NCI-H2029 (cell line): ENCODE data around the gene TMEM184A.

Experiments used
- DNase-seq: peaks from one replicate; lab custom pipeline; 2025; lab: John Stamatoyannopoulos, UW

TMEM184A gene

GRCh38 chr7:1539181-1539881 lies 16.7 kb downstream of the TMEM184A start:
- no peak for DNase-seq

DNA sequence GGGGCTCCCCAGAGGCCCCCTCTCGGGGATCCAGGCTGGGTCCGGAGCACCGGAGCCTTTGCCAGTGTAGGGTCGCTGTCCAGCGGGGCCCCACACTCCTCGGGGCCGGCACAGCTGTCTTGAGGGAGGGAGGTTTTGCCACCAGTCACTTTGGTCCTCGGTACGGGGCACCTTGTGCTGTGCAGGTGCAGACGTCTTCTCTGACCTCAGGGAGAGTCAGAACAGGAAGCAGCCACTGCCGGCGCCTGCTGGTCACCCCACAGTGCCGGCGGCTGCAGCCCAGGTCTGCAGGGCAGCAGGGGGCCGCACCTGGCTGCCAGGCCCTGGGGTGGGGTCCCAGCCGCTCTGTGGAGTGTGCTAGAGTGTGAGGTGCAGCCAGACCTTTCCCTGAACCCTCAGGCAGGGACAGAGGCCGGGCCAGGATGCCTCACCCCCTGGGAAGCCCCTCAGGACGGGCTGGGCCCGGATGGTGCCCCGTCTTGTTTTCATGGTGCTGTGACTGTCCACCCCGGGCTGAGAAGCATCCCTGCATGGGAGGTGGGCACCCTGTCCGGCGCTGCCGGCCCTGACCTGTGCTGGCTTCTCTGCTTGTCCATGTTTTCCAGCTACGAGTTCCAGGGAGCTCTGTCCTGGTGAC lies 17.3 kb downstream of the TMEM184A start:
- no peak for DNase-seq

GRCh38 chr7:1537535-1538412 lies 18.2 kb downstream of the TMEM184A start:
- no peak for DNase-seq

- no peak for DNase-seq
Measured at GRCh38 chr7:1536743-1537534, 19.1 kb downstream of the TMEM184A start.

DNA sequence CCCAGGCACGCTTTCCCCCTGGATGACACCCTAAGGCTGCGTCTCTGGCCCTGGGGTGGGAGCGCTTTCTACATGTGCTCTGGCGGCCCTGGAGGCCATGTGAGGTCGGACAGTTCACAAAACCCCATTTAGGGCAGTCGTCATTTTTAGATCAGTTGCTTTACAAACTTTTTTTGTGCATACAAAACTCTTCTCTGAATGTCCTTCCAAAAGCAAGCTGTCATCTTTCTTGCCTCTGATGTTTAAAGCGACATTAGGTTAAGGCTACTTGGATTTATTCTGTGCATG lies 19.6 kb downstream of the TMEM184A start:
- DNase-seq: no peak

GRCh38 chr7:1535701-1536454 lies 20.1 kb downstream of the TMEM184A start:
- DNase-seq: no peak

DNA sequence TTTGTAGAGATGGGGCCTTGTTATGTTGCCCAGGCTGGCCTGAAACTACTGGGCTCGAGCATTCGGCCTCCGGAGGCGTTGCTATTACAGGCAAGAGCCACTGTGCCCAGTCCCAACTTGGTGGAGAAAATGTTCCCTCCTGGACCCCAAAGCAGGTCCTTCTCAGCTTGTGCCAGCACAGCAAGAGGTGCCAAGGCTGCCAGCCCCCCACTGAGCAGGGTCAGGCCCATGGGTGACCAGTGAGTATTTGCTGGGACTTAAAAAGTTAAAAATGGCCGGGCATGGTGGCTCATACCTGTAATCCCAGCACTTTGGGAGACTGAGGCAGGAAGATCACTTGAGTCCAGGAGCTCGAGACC lies 20.9 kb downstream of the TMEM184A start:
- no peak for DNase-seq

- no peak for DNase-seq
Measured at GRCh38 chr7:1534330-1535099, 21.5 kb downstream of the TMEM184A start.

- DNase-seq: no peak
Measured at GRCh38 chr7:1533547-1534329, 22.3 kb downstream of the TMEM184A start.

- no peak for DNase-seq
Measured at GRCh38 chr7:1533255-1533546, 22.8 kb downstream of the TMEM184A start.

DNA sequence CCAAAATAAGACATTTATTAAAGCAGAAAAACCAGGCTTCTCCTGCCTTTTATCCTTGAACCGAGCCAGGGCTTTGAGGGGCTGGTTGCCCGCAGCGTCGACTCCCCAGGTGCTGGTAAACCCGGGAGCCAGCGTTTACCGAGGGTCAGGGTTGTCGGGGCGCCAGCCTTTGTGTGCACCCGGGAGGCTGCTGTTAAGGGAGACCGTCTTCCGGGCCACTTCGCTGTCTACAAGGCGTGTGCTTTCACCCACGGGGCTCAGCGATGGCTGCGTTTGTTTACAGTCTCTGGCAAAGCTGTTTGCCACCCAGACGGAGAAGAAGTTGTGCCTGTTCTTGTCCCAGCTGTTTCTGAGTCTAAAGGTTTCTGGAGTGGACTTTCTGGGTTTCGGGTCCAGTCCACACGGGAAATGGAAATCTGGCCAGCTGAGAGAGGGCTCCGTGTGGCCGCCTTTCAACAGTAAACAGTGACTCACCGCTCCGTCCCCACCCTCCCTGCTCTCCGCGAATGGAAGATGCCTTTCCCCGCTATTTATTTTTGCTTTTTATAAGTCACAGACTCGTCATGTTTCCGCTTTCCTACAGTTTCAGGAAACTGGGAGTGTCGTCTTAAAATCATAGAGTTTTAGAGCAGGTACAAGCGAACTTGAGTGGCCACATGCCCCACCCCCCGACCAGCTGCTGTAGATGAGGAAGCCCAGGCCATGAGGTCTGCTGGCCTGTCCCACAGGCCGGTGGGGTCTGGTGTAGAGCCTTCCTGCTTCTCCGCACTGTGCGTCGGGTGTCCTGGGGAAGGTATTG lies 23.4 kb downstream of the TMEM184A start:
- peak; percentile 70 for DNase-seq

- peak; percentile 28 for DNase-seq
Measured at GRCh38 chr7:1531979-1532455, 24.0 kb downstream of the TMEM184A start.

GRCh38 chr7:1531263-1531978 lies 24.6 kb downstream of the TMEM184A start:
- DNase-seq: peak; percentile 51

DNA sequence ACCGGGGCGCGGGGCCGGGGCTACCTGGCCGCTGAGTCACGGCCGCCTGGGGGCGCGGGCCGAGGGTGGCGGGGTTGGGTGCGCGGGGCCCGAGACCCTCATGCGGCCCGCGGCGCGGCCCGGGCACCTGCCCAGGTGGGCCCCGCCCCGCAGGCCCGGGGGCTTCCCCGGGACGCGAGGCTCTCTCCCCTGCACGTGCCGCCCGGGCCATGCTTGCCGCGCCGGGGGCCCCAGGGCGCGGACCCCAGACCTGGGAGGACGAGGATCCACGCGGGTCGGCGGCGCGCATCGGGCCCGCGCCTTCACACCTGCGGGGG lies 25.1 kb downstream of the TMEM184A start:
- no peak for DNase-seq

DNA sequence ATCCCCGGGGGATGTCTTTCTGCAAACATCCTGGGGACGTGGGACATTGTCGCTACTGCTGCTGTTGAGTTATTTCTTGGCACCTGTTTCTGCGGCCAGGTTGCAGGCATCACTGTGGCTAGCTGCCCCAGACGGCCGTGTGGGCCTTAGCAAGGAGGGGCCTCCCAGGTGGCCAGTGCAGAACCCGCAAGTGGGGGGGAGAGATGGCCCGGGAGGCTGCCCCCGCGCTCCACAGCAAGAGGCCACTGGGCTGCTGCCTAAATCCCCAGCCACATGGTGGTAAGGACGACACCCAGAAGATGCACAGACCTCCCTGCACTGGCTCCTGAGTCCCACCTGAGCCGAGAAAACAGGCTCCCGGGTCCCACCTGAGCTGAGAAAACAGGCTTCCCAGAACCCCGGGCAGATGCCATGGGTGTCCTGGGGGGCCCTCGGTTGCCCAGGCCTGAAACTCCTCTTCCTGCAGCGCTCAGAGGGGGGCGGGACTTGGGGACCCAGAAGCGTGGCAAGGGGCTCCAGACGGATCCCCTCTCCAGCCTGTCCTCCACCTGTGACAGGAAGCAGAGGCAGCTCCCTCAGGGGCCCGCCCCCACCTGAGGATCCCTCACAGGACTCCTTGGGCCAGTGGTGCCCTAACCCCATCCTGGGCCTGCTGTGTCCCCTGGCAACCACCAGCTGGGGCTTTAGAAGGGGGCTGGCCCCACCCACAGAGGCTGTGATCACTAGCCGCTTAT lies 26.5 kb downstream of the TMEM184A start:
- DNase-seq: no peak

GRCh38 chr7:1526271-1526754 lies 29.7 kb downstream of the TMEM184A start:
- DNase-seq: no peak

DNA sequence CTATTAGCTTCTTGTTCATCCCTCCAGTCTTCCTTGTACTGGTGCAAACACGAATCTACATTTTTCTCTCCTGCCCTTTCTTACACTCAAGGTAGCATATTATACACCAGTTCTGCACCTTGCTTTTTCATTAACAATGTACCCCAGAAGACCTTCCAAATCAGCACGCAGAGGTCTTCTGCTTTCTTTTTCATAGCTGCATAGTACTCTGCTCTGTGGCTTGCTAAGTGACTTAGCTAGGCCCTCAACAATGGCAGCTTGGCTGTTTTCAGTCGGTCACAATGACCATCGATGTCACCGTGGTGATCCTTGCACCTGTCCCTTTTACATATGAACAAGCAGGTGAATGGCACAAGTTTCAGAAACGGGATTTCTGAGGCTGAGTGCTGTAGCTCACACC lies 30.6 kb downstream of the TMEM184A start:
- DNase-seq: no peak

DNA sequence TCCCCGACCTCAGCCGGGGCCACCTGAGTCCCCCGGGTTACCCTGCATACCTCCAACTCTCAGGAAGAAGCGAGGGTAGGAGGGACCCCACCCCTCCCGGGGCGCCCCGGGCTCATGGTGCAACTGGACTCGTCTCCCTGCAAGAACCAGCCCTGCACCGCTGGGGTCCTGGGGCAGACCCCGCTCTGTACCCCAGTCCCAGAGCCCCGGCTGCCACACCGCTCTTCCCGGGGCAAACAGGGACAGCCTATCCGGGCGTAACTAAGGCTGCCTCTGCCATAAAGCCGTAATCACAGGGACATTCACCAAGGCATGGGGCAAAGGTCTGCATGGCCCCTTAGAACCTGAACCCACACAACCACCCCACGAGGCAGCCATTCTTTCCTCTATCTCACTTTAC lies 32.2 kb downstream of the TMEM184A start:
- DNase-seq: no peak
